ENCODE results near the gene ASCC1.

DNA sequence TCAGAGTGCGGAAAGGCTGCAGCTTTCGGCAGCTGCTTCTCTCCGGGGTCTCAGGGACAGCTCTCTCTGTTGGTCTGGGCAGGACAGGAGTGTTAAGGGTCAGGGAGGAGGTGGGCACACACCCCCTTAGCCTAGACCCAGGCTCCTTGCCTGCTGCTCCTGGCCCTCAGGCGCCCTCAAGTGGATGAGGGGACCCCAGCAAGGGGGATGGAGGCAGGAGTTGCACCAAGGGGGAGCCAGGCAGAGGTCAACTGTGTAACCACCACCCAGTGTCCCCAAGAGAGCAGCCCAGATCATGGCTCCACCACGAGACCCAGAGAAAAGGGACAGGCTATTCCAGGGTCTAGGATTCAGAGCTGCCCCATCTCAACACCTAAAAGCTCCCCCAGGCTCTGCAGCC, 154.6 kb downstream of the ASCC1 start:
- TF ChIP-seq, protein P1, sequence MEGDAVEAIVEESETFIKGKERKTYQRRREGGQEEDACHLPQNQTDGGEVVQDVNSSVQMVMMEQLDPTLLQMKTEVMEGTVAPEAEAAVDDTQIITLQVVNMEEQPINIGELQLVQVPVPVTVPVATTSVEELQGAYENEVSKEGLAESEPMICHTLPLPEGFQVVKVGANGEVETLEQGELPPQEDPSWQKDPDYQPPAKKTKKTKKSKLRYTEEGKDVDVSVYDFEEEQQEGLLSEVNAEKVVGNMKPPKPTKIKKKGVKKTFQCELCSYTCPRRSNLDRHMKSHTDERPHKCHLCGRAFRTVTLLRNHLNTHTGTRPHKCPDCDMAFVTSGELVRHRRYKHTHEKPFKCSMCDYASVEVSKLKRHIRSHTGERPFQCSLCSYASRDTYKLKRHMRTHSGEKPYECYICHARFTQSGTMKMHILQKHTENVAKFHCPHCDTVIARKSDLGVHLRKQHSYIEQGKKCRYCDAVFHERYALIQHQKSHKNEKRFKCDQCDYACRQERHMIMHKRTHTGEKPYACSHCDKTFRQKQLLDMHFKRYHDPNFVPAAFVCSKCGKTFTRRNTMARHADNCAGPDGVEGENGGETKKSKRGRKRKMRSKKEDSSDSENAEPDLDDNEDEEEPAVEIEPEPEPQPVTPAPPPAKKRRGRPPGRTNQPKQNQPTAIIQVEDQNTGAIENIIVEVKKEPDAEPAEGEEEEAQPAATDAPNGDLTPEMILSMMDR (IDR thresholded peaks at IDR 0.05), result no peak
- TF ChIP-seq POLR2AphosphoS5 (IDR thresholded peaks at IDR 0.05), result no peak
- no peak for TF ChIP-seq EP300 (IDR thresholded peaks at IDR 0.05)
- TF ChIP-seq POLR2A (IDR thresholded peaks at IDR 0.05), result no peak

Data from gastroesophageal sphincter (tissue), 3 donors.